GM21786 (cell line): ENCODE data around the gene SMARCD3.

ENCODE experiments used
- ATAC-seq: cut with Tn5 transposase; IDR thresholded peaks from one replicate; pipeline ENCODE4 v1.9.1; 2021; ENCODE audit not compliant: unreplicated experiment

The SMARCD3 gene

GRCh38 chr7:151249034-151249731, 689 bp upstream of the SMARCD3 start:
- ATAC-seq: no peak

- ATAC-seq: no peak
Measured at GRCh38 chr7:151247611-151248345, 716 bp downstream of the SMARCD3 start.

GRCh38 chr7:151246851-151247580, 1.5 kb downstream of the SMARCD3 start:
- no peak for ATAC-seq

- ATAC-seq: no peak
Measured at GRCh38 chr7:151246102-151246850, 2.2 kb downstream of the SMARCD3 start.

GRCh38 chr7:151245360-151246101, 3.0 kb downstream of the SMARCD3 start:
- ATAC-seq: no peak

GRCh38 chr7:151244841-151245346, 3.6 kb downstream of the SMARCD3 start:
- ATAC-seq: no peak

- ATAC-seq: no peak
Measured at GRCh38 chr7:151244196-151244840, 4.2 kb downstream of the SMARCD3 start.

- no peak for ATAC-seq
Measured at GRCh38 chr7:151243408-151244195, 4.9 kb downstream of the SMARCD3 start.

- no peak for ATAC-seq
Measured at GRCh38 chr7:151243045-151243349, 5.5 kb downstream of the SMARCD3 start.

- no peak for ATAC-seq
Measured at GRCh38 chr7:151242159-151243044, 6.1 kb downstream of the SMARCD3 start.

GRCh38 chr7:151241755-151242096, 6.8 kb downstream of the SMARCD3 start:
- ATAC-seq: no peak

- no peak for ATAC-seq
Measured at GRCh38 chr7:151240942-151241754, 7.3 kb downstream of the SMARCD3 start.

GRCh38 chr7:151240536-151240935, 8.0 kb downstream of the SMARCD3 start:
- no peak for ATAC-seq

GRCh38 chr7:151239837-151240459, 8.5 kb downstream of the SMARCD3 start:
- ATAC-seq: no peak

GRCh38 chr7:151238924-151239836, 9.3 kb downstream of the SMARCD3 start:
- peak; percentile 45 for ATAC-seq
